ENCODE data around the gene LDB3.

LDB3 gene

GRCh38 chr10:86688398-86688921 is 20.1 kb downstream of the LDB3 start:
- peak; percentile 33 for DNase-seq

- DNase-seq: no peak
Measured at GRCh38 chr10:86689146-86689545, 20.8 kb downstream of the LDB3 start.

GRCh38 chr10:86690231-86690630 is 21.9 kb downstream of the LDB3 start:
- no peak for DNase-seq

GRCh38 chr10:86690657-86691084 is 22.4 kb downstream of the LDB3 start:
- no peak for DNase-seq

- DNase-seq: no peak
Measured at GRCh38 chr10:86691333-86692022, 23.2 kb downstream of the LDB3 start.

GRCh38 chr10:86692023-86692514 is 23.8 kb downstream of the LDB3 start:
- no peak for DNase-seq

GRCh38 chr10:86692664-86693063 is 24.4 kb downstream of the LDB3 start:
- DNase-seq: no peak

GRCh38 chr10:86693275-86693674 is 25.0 kb downstream of the LDB3 start:
- DNase-seq: no peak

GRCh38 chr10:86693721-86694369 is 25.5 kb downstream of the LDB3 start:
- DNase-seq: peak; percentile 23

GRCh38 chr10:86698207-86698940 is 30.1 kb downstream of the LDB3 start:
- no peak for DNase-seq

- no peak for DNase-seq
Measured at GRCh38 chr10:86699125-86699524, 30.8 kb downstream of the LDB3 start.

GRCh38 chr10:86699541-86699940 is 31.2 kb downstream of the LDB3 start:
- no peak for DNase-seq

GRCh38 chr10:86699991-86700840 is 31.9 kb downstream of the LDB3 start:
- DNase-seq: no peak

GRCh38 chr10:86700851-86701617 is 32.7 kb downstream of the LDB3 start:
- no peak for DNase-seq

GRCh38 chr10:86703176-86703575 is 34.9 kb downstream of the LDB3 start:
- no peak for DNase-seq

GRCh38 chr10:86705139-86705538 is 36.8 kb downstream of the LDB3 start:
- no peak for DNase-seq

- no peak for DNase-seq
Measured at GRCh38 chr10:86705905-86706304, 37.6 kb downstream of the LDB3 start.

GRCh38 chr10:86706401-86706841 is 38.1 kb downstream of the LDB3 start:
- DNase-seq: no peak

GRCh38 chr10:86706977-86707376 is 38.7 kb downstream of the LDB3 start:
- DNase-seq: no peak

GRCh38 chr10:86707505-86707904 is 39.2 kb downstream of the LDB3 start:
- DNase-seq: no peak

- no peak for DNase-seq
Measured at GRCh38 chr10:86708068-86708782, 39.9 kb downstream of the LDB3 start.

Measured in stimulated activated CD4-positive, alpha-beta T cell treated with anti-CD3 and anti-CD28 coated beads, Interleukin-12 subunit alpha, Interleukin-12 subunit beta, amount 100 ng/mL, for 4 hours (primary cell).